A549 treated with Mapracorat at 1 μM for 4 hours (cell line): Measurements from ENCODE around the gene RNF208. TPM values are rescaled to one million over a fixed set of nuclear protein-coding genes. Genes with fewer than 3 reads are reported as not detected.

Experiments used
- total RNA-seq: library from RNA; stranded (reverse); fragments of 200-300 nt; extraction: Qiagen RNA extraction; gene quantifications from 5 replicates; pipeline ENCODE4 v1.2.3, GENCODE V29; 2022

The RNF208 gene, protein sequence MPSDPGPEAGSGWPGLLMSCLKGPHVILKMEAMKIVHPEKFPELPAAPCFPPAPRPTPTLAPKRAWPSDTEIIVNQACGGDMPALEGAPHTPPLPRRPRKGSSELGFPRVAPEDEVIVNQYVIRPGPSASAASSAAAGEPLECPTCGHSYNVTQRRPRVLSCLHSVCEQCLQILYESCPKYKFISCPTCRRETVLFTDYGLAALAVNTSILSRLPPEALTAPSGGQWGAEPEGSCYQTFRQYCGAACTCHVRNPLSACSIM
- 1.1 to 2.1 TPM (median 1.8 TPM) in 5 replicates for total RNA-seq

DNA sequence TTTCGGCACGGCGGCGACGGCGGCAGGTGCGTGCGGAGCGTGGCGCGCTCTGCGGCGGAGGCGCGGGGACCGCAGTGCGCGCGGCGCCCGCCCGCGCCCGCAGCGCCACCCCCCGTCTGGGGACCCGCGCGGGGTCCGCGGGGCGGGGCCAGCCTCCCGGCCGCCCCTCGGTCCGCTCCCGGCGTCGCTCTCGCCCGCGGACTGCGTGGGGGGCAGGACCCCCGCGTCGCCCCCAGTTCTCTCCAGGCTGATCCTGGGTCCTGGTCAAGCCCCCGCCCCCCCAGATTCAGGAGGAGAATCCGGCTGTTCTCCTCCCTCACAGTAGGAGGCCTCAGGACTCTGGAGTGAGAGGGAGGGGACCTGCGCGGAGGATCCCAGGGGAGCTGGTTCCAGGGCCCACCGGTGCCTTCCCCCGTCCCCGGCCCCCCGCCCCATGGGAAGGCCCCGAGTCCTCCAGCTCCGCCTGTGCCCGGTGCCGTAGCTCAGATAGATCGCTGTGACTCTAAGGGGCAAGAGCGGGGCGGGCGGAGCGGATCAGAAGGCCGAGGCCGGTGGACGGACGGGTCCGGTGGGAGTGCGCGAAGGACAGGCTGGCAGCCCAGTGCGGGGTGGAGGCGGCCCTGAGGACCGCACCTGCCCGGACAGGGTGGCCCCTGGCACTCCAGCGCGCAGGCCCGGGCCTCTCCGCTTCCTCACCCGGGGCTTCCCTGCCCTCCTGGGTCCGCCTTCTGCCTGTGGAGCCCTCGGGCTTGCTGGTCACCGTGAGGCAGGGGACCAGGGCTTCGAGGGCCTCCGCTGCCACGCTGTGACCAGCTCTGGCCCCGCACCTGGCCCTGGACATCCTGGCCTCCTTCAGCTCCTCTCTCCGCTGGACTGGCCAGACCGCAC lies at the start of gene RNF208:
RNF208 (minus strand) TSS at position 51 of the 888 bp plus-strand sequence. CDS start 1,028 bp downstream, outside the sequence.

DNA sequence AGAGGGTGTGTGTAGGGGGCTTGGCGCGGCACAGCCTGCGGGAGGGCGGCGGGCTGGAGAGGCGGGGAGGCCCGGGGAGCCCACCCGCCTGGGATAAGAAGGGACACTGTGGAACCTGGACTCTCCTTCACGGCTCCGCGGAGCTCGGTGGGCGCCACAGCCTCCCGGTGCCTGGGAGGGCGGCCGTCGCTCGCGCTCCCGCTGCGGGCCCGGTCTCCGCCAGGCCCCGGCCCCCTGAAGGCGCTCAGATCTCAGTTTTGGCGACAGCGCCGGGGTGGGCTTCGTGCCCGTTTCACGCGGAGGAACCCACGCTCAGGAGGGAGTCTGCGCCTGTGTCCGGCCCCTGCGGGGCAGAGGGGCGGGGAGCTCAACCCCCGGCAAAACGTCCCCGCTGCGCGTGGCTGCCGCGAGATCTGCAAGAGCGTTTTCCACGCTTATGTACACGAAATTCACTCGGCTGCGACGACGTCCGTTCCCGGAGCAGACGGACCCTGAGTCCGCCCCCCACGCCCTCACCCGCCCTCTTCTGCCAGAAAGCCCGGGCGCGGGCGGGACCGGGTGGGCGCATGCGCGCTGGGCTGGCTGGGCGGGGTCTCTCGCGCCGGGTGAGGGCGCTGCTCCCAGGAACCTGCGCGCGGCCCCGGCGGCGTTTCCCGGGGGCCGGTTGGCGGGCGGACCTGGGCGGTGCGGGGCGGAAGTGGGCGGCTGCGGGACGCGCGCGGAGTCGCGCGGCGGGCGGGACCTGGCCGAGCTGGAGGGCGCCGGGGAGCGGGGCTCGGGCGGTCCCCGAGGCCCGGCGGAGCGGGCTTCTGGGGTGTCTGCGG lies 32.8 kb upstream of the RNF208 start, which contains the start of gene NELFB:
NELFB (plus strand) TSS at position 704 of the 824 bp plus-strand sequence.

DNA sequence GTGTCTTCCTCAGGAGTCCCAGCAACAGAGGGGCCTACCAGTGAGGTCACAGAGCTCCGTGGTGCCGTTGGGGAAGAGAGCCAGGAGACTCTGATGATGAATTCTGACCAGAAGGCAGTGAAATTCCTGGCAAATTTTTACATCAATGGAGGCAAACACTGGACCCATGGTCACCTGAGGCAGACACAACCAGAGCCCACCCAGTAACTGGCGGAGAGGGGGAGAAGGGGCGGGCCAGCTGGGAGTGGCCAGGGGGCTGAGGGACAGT lies 29.1 kb upstream of the RNF208 start, which contains the start of gene STPG3:
STPG3 (plus strand) TSS at position 93 of the 268 bp plus-strand sequence; CDS start at position 94, 1 bp downstream.

DNA sequence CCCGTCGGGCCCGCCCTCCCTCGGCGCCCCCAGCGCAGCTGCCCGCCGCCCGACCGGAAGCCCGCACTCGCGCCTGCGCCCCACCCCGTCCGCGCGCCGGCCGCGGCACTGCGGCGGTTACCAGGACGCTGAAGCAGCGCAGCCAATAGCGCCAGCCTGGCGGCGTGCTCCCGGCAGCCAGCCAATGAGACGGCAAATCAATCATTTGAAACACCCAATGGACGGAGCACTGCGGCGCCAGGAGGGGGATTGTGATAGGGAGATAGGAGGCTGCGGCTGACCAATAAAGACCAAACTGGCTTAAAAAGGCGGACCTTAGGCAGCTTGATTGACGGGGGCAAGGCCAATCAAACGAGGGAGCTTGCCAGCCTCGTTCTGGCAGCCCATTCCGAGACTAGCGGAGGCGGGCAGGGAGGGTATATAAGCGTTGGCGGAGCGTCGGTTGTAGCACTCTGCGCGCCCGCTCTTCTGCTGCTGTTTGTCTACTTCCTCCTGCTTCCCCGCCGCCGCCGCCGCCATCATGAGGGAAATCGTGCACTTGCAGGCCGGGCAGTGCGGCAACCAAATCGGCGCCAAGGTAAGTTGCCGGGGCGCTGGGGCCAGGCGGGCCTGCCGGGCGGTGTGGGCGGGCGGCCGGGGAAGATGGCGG lies 18.9 kb upstream of the RNF208 start, which contains the start of gene TUBB4B:
TUBB4B (plus strand) TSS at position 447 of the 649 bp plus-strand sequence; CDS start at position 521, 74 bp downstream.

DNA sequence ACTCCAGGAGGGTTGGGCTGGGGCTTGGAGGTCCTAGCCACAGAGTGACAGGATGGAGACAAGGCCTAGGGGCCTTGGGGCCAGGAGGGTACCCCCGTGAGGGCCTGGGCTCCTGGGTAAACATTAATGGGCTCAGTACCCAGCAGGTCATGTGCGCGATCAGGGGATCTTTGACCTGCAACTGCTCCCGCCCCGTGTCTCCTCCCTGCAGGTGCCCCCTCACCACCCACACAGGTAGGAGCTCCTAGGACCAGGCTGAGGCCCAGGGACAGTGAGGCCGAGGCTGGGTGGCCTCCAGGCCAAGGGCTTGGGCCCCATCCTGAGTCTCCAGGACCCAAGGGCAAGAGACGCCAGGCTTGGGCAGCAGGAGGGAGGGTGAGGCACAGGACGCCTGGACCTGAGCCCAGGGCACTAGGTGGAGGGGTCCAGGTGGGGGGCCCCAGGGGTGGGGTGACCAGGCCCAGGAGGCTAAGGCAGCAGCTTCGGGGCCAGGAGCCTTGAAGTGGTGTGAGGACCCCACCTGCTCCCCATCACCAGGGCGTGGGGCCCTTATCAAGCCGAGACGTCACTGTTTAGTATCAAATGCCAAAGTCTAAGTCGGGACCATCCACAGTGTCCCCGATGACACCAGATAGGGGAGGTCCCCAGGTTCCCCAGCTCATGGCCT lies 8.8 kb upstream of the RNF208 start, which contains the start of gene SLC34A3:
SLC34A3 (plus strand) TSS at position 197 of the 667 bp plus-strand sequence. CDS start 802 bp downstream, outside the sequence.

DNA sequence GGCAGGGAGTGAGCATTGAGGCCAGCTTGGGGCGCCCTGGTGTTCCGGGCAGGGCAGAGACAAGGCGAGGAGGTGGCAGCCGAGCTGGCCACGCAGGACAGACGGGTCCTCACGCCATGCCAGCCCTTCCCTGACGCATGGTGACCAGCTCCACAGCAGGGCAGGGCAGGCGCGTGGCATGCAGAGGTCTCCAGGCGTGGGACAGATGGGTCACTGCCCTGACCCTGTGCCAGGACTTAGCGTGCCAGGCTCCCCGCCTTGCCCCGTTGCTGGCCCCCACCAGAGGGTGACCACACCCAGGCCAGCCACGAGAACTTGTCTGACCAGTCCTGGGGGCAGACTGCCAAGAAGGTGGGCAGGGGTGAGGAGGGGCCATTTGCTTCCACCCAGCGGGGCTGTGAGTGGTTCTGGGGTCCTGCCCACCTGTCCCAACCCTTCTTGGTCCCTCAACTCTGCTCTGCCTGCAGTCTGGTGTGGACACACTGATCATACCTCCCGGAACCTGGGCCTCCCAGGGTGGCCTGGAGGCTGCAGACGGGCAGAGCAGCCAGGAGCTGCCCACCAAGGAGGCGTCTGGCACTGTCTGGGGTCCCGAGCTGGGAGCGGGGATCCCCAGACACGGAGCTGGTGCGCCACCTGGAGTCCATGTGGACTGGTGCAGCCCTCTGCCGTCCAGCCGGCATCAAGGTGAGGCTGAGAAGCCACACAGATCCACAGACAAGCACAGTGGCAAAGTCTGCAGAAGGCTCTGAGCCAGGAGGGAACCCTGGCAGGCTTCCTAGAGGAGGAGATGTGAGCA lies 5.2 kb upstream of the RNF208 start, which contains the start of gene RNF224:
RNF224 (plus strand) TSS at position 449 of the 799 bp plus-strand sequence. CDS start 834 bp downstream, outside the sequence.

DNA sequence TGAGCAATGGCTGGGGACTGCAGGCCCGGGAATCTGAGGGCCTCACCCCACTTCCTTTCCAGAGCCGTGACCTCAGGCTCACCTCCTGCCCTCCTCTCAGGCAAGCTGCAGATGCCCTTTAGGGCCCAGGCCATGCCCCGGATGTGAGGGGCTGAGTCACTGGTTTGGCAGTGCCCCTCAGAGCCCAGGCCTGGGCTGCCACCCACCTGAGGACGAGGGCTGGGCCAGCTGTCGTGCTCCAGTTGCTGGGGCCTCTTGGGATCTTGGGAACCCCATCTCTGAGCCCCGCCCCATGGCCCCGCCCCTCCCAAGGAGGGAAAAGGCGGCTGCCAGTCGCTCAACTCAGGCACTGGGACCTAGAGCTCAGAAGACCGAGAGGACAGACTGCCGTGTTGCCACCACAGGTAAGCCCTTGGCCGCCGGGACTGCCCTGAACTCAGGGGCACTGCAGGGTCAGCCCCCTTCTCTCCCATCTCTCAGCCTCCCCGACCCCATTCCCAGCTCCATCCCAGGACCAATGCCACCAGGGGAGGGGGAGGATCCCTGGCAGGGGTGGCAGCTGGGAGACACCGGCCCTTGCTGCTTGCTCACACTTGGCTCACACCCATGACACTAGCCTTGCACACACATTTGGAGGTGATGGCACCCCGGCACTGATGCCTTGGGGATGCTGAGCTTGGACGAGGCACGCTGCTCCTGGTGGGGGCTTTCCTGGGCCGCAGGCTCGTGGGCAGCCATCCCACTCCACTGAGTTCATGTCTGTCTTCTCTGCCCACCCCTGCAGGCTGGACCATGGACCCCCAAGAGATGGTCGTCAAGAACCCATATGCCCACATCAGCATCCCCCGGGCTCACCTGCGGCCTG lies 3.0 kb upstream of the RNF208 start, which contains the start of gene CYSRT1:
CYSRT1 (plus strand) TSS at position 345 of the 865 bp plus-strand sequence; CDS start at position 793, 448 bp downstream.

DNA sequence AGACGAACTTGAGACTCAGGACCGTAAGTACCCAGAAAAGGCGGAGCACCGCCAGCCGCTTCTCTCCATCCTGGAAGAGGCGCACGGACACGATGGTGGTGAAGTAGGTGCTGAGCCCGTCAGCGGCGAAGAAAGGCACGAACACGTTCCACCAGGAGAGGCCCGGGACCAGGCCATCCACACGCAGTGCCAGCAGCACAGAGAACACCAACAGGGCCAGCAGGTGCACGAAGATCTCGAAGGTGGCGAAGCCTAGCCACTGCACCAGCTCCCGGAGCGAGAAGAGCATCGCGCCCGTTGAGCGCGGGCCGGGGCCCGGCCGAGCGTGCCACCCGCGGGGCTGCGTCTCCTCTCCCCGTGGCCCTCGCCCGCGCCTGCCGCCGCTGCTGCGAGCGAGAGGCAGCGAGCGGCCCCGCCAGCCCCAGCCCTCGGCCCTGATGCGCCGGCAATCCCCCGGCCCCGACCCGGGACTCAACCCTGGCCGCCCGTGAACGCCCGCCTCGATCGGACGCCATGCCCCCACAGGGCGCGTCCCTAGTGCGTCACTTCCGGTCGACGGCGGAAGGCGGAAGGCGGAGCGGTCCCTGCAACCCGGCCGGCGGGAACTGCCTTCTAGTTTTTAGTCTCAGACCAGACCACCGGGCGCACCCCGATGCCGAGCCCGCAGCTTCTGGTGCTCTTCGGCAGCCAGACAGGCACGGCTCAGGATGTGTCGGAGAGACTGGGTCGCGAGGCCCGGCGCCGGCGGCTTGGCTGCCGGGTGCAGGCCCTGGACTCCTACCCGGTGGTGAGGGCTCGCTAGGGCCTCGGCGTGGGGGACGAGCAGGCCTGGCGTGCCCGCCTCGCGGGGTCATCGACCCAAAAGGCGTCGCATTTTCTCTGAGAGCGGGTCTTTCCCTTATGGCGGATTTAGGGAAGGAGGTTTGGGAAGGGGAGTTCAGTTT lies 16.6 kb downstream of the RNF208 start, which contains the start of the genes NDOR1 and TMEM203:
NDOR1 (plus strand) TSS at position 575 of the 944 bp plus-strand sequence; CDS start at position 653, 78 bp downstream.
TMEM203 (minus strand) TSS at position 523 of the 944 bp plus-strand sequence; CDS start at position 289, 234 bp downstream.

DNA sequence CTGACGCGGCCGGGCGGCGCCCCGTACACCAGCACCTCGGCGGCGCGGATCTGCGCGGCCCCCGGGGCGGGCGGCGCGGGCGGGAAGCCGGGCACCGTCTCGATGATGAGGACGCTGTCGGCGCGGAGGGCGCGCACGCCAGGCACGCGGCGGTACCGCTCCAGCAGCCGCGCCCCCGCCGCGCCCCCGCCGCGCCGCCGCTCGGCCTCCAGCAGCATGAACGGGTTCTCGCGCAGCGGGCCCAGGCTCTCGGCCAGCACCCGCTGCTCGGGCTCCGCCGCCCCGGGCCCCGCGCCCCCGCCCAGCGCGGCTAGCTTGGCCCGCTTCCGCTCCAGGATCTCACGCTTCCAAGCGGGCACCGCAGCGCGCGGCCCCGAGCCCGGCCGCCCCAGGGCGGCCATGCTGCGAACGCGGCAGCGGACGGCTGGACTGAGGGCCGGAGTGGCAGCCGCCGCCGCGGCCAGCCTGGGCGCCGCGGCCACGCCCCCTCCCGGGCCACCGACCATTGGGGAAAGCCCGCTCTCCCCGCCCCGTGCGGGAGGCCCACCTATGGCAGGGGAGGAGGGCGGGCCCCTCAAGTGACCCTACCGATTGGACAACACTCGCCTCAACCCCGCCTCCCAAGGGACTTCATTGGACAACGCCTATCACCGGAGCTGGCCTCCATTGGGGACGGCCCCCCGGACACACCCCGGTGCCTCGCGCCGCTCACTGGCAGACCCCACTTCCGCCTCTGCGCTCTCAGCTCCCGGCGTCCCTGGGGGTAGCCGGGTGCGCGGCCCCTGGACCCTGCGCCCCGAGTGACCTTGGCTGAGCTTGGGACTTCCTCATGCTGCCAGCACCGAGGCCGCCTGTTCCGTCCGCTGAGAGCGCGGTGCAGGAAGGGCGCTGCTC lies 21.5 kb downstream of the RNF208 start, which contains the start of gene TPRN:
TPRN (minus strand) TSS at position 431 of the 894 bp plus-strand sequence; CDS start at position 401, 30 bp downstream.

DNA sequence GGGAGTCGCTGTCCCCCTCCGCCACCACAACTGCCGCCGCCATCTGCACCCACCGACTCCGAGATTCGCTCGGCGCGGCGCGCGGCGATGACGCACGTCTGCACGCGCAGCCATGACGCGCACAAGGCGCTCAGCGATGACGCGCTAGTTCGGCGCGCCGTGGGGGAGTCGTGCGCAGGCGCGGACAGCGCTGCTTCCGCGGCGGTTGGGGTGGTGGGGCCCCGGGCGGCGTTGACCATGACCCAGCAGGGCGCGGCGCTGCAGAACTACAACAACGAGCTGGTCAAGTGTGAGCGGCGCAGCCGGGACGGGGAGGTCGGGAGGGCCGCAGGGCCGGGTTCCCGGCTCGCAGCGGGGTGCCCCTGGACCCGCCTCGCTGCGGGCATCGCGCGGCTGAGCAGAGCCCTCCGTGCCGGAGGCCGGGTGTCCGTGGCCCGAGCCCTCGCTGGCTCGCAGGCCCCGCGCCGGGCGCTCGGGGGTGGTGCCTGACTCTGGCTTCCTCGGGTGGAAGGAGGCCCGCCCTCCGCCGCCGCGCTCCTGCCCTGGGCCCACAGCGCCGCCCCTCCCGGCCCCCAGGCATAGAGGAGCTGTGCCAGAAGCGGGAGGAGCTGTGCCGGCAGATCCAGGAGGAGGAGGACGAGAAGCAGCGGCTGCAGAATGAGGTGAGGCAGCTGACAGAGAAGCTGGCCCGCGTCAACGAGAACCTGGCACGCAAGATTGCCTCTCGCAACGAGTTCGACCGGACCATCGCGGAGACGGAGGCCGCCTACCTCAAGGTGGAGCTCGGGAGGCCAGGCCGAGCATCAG lies 33.3 kb downstream of the RNF208 start, which contains the start of the genes ANAPC2 and SSNA1:
ANAPC2 (minus strand) TSS at position 71 of the 807 bp plus-strand sequence; CDS start at position 43, 28 bp downstream.
SSNA1 (plus strand) TSS at position 187 of the 807 bp plus-strand sequence; CDS start at position 238, 51 bp downstream.

Other genes starting within 250 kb of the RNF208 start
- gene PTGDS, start 244.7 kb downstream of the RNF208 start, total RNA-seq, result 0.44 to 0.61 TPM (median 0.47 TPM) in 4 of 5 replicates, not detected in the other
- gene LCNL1, start 239.2 kb downstream of the RNF208 start, total RNA-seq, result 0.07 to 0.24 TPM (median 0.10 TPM) in 5 replicates
- gene PAXX, start 229.8 kb downstream of the RNF208 start, total RNA-seq, result 43.1 to 85.2 TPM (median 71.2 TPM) in 5 replicates
- gene CLIC3, start 225.7 kb downstream of the RNF208 start, total RNA-seq, result 2.4 to 5.5 TPM (median 4.9 TPM) in 5 replicates
- gene ABCA2, start 194.0 kb downstream of the RNF208 start, total RNA-seq, result 19.0 to 29.4 TPM (median 26.7 TPM) in 5 replicates
- gene FUT7, start 190.2 kb downstream of the RNF208 start, total RNA-seq, result 0.05 to 0.07 TPM (median 0.06 TPM) in 4 of 5 replicates, not detected in the other
- 40.8 to 96.8 TPM (median 80.5 TPM) in 5 replicates for gene NPDC1, start 176.1 kb downstream of the RNF208 start, total RNA-seq
- 2.2 to 2.9 TPM (median 2.4 TPM) in 5 replicates for gene ENTPD2, start 168.2 kb downstream of the RNF208 start, total RNA-seq
- 13.5 to 26.0 TPM (median 23.9 TPM) in 5 replicates for gene SAPCD2, start 151.7 kb downstream of the RNF208 start, total RNA-seq
- 9.3 to 16.6 TPM (median 12.2 TPM) in 5 replicates for gene UAP1L1, start 144.7 kb downstream of the RNF208 start, total RNA-seq
- 40.2 to 53.2 TPM (median 51.7 TPM) in 5 replicates for gene MAN1B1, start 135.3 kb downstream of the RNF208 start, total RNA-seq
- 66.6 to 132 TPM (median 125 TPM) in 5 replicates for gene DPP7, start 107.5 kb downstream of the RNF208 start, total RNA-seq
- 0.20 to 0.71 TPM (median 0.53 TPM) in 5 replicates for gene GRIN1, start 83.1 kb downstream of the RNF208 start, total RNA-seq
- 0.59 to 2.0 TPM (median 1.8 TPM) in 5 replicates for gene LRRC26, start 52.2 kb downstream of the RNF208 start, total RNA-seq
- not detected in 5 replicates for gene TMEM210, start 50.2 kb downstream of the RNF208 start, total RNA-seq
- 23.4 to 36.8 TPM (median 34.5 TPM) in 5 replicates for gene ANAPC2, start 33.7 kb downstream of the RNF208 start, total RNA-seq
- gene SSNA1, start 33.6 kb downstream of the RNF208 start, total RNA-seq, result 103 to 151 TPM (median 139 TPM) in 5 replicates
- 6.0 to 10.8 TPM (median 10.2 TPM) in 5 replicates for gene TPRN, start 21.5 kb downstream of the RNF208 start, total RNA-seq
- gene TMEM203, start 16.6 kb downstream of the RNF208 start, total RNA-seq, result 33.8 to 47.5 TPM (median 45.4 TPM) in 5 replicates
- gene NDOR1, start 16.5 kb downstream of the RNF208 start, total RNA-seq, result 9.8 to 19.3 TPM (median 16.4 TPM) in 5 replicates
- 2.5 to 5.4 TPM (median 4.8 TPM) in 5 replicates for gene CYSRT1, start 2.9 kb upstream of the RNF208 start, total RNA-seq
- gene RNF224, start 5.3 kb upstream of the RNF208 start, total RNA-seq, result 0.07 to 0.44 TPM (median 0.31 TPM) in 5 replicates
- 0.08 to 0.28 TPM (median 0.09 TPM) in 3 of 5 replicates, not detected in the others for gene SLC34A3, start 8.7 kb upstream of the RNF208 start, total RNA-seq
- 637 to 832 TPM (median 729 TPM) in 5 replicates for gene TUBB4B, start 19.0 kb upstream of the RNF208 start, total RNA-seq
- not detected in 5 replicates for gene STPG3, start 29.0 kb upstream of the RNF208 start, total RNA-seq
- 43.1 to 58.5 TPM (median 55.8 TPM) in 5 replicates for gene NELFB, start 33.1 kb upstream of the RNF208 start, total RNA-seq
- gene TOR4A, start 55.5 kb upstream of the RNF208 start, total RNA-seq, result 17.1 to 29.0 TPM (median 26.7 TPM) in 5 replicates
- 2.4 to 5.6 TPM (median 4.3 TPM) in 5 replicates for gene NRARP, start 80.0 kb upstream of the RNF208 start, total RNA-seq
- gene EXD3, start 200.9 kb upstream of the RNF208 start, total RNA-seq, result 4.0 to 6.6 TPM (median 6.0 TPM) in 5 replicates
- gene NOXA1, start 201.2 kb upstream of the RNF208 start, total RNA-seq, result 0.77 to 2.0 TPM (median 1.7 TPM) in 5 replicates
- 0.10 to 0.30 TPM (median 0.27 TPM) in 5 replicates for gene ENTPD8, start 219.1 kb upstream of the RNF208 start, total RNA-seq
- gene NSMF, start 237.1 kb upstream of the RNF208 start, total RNA-seq, result 31.5 to 48.0 TPM (median 42.1 TPM) in 5 replicates